Ramos (cell line): ENCODE results near the gene CCNK.

Experiments used
- in situ Hi-C: fragments of 300-500 bp; cut with MboI; formaldehyde crosslinking; loops from one replicate; pipeline ENCODE4 v1.14.3; 2022; ENCODE audit warnings: low sequenced_read_pairs; ENCODE audit not compliant: unreplicated experiment

Gene CCNK

GRCh38 chr14:99505089-99505488, 23.9 kb downstream of the CCNK start:
- in situ Hi-C loops, result no loop called here

GRCh38 chr14:99506276-99506675, 25.1 kb downstream of the CCNK start:
- in situ Hi-C loops, result no loop called here

- in situ Hi-C loops, result no loop called here
Observed at GRCh38 chr14:99507860-99508640, 26.8 kb downstream of the CCNK start.

- in situ Hi-C loops, result no loop called here
Observed at GRCh38 chr14:99508896-99509629, 27.9 kb downstream of the CCNK start.

- in situ Hi-C loops, result no loop called here
Observed at GRCh38 chr14:99509871-99510555, 28.8 kb downstream of the CCNK start.

- in situ Hi-C loops, result no loop called here
Observed at GRCh38 chr14:99510556-99511139, 29.4 kb downstream of the CCNK start.

GRCh38 chr14:99511421-99512109, 30.4 kb downstream of the CCNK start:
- in situ Hi-C loops, result no loop called here

- in situ Hi-C loops, result no loop called here
Observed at GRCh38 chr14:99512110-99512449, 30.9 kb downstream of the CCNK start.

GRCh38 chr14:99512571-99513182, 31.5 kb downstream of the CCNK start:
- in situ Hi-C loops, result no loop called here

GRCh38 chr14:99513183-99513694, 32.0 kb downstream of the CCNK start:
- in situ Hi-C loops, result no loop called here

- in situ Hi-C loops, result no loop called here
Observed at GRCh38 chr14:99513946-99514551, 32.8 kb downstream of the CCNK start.

- in situ Hi-C loops, result no loop called here
Observed at GRCh38 chr14:99514552-99515300, 33.5 kb downstream of the CCNK start.

GRCh38 chr14:99515301-99516155, 34.3 kb downstream of the CCNK start:
- in situ Hi-C loops, result no loop called here

- in situ Hi-C loops, result no loop called here
Observed at GRCh38 chr14:99516156-99516870, 35.1 kb downstream of the CCNK start.

- in situ Hi-C loops, result no loop called here
Observed at GRCh38 chr14:99516871-99517642, 35.8 kb downstream of the CCNK start.

GRCh38 chr14:99517643-99518381, 36.6 kb downstream of the CCNK start:
- in situ Hi-C loops, result no loop called here
